NK-92 (cell line): ENCODE results near the gene FMNL3.
"Not testable (repeated sequence)": the region's sequence is repeated elsewhere in the genome, so short reads cannot be mapped to it uniquely, and the experiment has no call there.

Experiments
- DNase-seq: peaks from one replicate; lab custom pipeline; 2025; ENCODE audit not compliant: unreplicated experiment; lab: John Stamatoyannopoulos, UW

Gene FMNL3, protein sequence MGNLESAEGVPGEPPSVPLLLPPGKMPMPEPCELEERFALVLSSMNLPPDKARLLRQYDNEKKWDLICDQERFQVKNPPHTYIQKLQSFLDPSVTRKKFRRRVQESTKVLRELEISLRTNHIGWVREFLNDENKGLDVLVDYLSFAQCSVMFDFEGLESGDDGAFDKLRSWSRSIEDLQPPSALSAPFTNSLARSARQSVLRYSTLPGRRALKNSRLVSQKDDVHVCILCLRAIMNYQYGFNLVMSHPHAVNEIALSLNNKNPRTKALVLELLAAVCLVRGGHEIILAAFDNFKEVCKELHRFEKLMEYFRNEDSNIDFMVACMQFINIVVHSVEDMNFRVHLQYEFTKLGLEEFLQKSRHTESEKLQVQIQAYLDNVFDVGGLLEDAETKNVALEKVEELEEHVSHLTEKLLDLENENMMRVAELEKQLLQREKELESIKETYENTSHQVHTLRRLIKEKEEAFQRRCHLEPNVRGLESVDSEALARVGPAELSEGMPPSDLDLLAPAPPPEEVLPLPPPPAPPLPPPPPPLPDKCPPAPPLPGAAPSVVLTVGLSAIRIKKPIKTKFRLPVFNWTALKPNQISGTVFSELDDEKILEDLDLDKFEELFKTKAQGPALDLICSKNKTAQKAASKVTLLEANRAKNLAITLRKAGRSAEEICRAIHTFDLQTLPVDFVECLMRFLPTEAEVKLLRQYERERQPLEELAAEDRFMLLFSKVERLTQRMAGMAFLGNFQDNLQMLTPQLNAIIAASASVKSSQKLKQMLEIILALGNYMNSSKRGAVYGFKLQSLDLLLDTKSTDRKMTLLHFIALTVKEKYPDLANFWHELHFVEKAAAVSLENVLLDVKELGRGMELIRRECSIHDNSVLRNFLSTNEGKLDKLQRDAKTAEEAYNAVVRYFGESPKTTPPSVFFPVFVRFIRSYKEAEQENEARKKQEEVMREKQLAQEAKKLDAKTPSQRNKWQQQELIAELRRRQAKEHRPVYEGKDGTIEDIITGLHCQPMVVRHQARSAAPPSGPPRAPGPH

GRCh38 chr12:49707128-49707811 is at the start of gene FMNL3:
Gene FMNL3 (minus strand): TSS chr12:49707405. CDS start chr12:49707180, 225 bp downstream.
- DNase-seq, result peak; percentile 66

DNA sequence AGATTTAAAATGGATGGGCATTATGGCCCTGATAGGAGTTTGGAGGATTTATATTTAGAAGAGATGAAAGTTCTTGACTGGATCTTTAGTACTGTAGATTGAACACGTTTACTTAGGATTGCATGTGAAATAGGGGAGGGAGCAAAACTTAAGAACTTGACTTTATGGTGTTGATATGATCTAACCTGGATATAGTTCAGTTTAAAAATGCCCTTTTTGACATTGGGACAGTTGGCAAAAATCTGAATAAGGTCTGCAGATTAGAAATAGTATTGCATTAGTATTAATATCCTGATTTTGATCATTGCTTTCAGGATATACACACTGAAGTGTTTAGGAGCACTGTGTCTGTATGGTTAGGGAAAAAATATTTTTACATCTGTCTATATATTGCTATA is 43.8 kb upstream of the FMNL3 start:
- DNase-seq, result no peak

GRCh38 chr12:49750027-49750995 is 43.1 kb upstream of the FMNL3 start:
- no peak for DNase-seq

- no peak for DNase-seq
These were observed 41.6 kb upstream of the FMNL3 start for GRCh38 chr12:49748800-49749199.

DNA sequence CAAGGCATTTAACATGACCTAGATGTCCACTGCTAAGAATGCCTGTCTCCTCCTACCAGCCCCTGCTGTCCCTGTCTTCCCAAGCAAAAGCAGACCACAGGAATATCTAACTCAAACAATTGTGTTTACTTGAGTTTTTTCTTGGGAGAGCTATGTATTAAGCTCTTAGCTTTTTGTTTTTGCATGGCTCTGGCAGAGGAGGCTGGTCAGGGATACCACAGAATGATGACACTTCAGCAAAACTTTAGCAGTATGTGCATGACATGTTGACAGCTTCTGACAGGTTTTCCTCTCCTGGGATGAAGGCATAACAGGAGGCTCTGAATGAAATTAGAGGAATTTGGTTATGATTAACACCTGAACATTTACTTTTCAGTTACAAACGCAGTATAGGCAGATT is 41.1 kb upstream of the FMNL3 start:
- no peak for DNase-seq

GRCh38 chr12:49744363-49744885 is 37.2 kb upstream of the FMNL3 start:
- DNase-seq, result no peak

GRCh38 chr12:49741882-49742620 is 34.8 kb upstream of the FMNL3 start:
- peak; percentile 37 for DNase-seq

- peak; percentile 94 for DNase-seq
These were observed 34.0 kb upstream of the FMNL3 start, which contains the start of gene TMBIM6 for GRCh38 chr12:49740930-49741881. Gene TMBIM6 (plus strand): TSS chr12:49741557. CDS start chr12:49752494, 10,937 bp downstream.

DNA sequence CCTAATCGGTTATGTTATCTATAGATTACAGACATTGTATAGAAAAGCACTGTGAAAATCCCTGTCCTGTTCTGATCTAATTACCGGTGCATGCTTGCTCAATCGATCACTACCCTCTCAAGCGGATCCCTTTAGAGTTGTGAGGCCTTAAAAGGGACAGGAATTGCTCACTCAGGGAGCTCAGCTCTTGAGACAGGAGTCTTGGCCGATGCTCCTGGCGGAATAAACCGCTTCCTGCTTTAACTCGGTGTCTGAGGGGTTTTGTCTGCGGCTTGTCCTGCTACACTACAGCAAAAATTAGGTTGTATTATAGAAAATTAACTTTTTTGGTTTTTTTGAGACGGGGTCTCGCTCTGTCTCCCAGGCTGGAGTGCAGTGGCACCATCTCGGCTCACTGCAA is 33.1 kb upstream of the FMNL3 start:
- DNase-seq, result not testable (repeated sequence)

DNA sequence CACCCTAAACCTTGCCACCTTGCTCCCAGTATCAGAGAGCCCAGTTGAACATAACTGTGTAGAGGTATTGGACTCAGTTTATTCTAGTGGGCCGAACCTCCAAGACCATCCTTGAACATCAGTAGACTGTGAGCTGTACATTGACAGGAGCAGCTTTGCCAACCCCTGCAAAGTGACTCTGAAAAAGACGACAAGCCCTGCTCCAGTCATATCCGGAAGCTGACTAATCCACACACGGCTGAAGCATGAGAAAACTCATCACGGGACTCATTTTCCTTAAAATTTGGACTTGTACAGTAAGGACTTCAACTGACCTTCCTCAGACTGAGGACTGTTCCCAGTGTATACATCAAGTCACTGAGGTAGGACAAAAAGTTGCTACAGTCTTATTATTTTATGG is 31.5 kb upstream of the FMNL3 start:
- not testable (repeated sequence) for DNase-seq

GRCh38 chr12:49734900-49735299 is 27.7 kb upstream of the FMNL3 start:
- DNase-seq, result not testable (repeated sequence)

DNA sequence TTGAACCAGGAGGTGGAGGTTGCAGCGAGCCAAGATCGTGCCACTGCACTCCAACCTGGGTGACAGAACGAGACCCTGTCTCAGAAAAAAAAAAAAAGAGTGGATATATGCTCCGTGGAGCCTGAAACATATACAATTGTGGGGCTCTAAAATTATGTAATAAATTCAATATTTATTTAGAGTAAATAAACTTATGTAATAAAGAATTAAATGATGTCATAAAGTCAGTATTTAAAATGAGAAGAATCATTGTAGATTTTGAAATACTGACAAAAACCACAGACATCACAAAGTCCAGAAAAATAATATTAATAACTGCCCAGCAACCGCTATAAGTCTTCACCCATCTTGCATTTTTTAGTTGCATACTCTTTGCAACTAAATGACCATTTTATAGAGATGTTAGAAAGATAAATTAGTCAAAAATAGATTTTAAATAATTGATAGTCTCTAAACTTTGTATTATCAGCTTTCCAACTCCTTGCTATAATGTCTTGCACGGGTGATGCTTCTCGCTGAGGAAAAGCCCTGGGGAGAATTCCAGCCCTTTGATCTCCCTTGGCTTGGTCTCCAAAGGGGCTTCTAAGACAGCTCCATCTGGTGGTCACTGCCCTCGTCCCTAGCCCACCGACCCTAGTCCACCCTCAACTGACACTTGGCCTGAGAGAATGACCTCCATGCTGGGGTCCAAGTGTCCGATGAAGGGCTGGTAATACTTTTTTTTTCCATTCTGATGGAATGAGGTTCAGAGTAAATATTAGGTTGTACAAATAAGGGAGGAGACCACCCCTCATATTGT is 26.2 kb upstream of the FMNL3 start:
- DNase-seq, result no peak

GRCh38 chr12:49730568-49731101 is 23.4 kb upstream of the FMNL3 start:
- DNase-seq, result no peak

GRCh38 chr12:49730050-49730449 is 22.8 kb upstream of the FMNL3 start:
- no peak for DNase-seq

DNA sequence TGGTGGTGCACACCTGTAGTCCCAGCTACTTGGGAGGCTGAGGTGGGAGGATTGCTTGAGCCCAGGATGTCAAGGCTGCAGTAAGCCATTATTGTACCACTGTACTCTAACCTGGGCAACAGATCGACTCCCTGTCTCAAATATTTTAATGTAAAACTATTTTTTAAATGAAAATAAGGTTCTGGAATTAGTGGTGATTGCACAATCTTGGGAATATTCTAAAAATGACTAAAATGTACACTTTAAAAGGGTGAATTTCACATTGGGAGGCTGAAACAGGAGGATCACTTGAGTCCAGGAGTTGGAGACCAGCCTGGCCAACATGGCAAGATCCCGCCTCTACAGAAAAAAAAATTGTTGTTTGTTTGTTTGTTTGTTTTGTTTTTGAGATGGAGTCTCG is 21.2 kb upstream of the FMNL3 start:
- no peak for DNase-seq

- not testable (repeated sequence) for DNase-seq
These were observed 14.2 kb upstream of the FMNL3 start for GRCh38 chr12:49721355-49721754.

DNA sequence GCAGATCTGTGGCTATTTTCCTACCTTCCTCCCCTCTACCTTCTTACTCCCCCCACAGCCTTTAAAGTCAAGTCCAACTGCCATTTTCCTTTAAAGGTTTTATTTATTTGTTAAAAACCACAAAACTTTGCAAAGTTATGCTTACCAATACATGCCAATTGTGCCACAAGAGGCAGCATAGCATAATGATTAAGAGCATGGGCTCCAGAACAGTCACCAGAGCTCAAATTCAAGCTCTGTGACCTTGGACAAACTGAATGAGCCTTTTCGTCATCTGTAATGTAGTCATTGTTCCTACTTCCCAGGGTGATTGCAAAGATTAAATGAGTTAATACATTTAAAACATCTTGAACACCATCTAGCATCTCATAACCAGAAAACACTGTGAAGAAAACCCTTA is 13.0 kb upstream of the FMNL3 start:
- DNase-seq, result no peak
